NCI-H1694 (cell line): ENCODE results near the gene TLE4.

Experiments
- DNase-seq: peaks from one replicate; lab custom pipeline; 2025; lab: John Stamatoyannopoulos, UW

The TLE4 gene

GRCh38 chr9:79691496-79691895, 119.7 kb downstream of the TLE4 start:
- no peak for DNase-seq

- DNase-seq = no peak
These were observed 121.2 kb downstream of the TLE4 start for GRCh38 chr9:79692857-79693571.

- DNase-seq = no peak
These were observed 122.0 kb downstream of the TLE4 start for GRCh38 chr9:79693750-79694149.

- DNase-seq = no peak
These were observed 122.4 kb downstream of the TLE4 start for GRCh38 chr9:79694208-79694607.

- DNase-seq = no peak
These were observed 123.1 kb downstream of the TLE4 start for GRCh38 chr9:79694676-79695400.

- DNase-seq = no peak
These were observed 123.9 kb downstream of the TLE4 start for GRCh38 chr9:79695531-79696175.

GRCh38 chr9:79698967-79699366, 127.2 kb downstream of the TLE4 start:
- no peak for DNase-seq

GRCh38 chr9:79699479-79699878, 127.7 kb downstream of the TLE4 start:
- no peak for DNase-seq

- no peak for DNase-seq
These were observed 129.0 kb downstream of the TLE4 start for GRCh38 chr9:79700607-79701360.

- DNase-seq = no peak
These were observed 129.9 kb downstream of the TLE4 start for GRCh38 chr9:79701651-79702050.

GRCh38 chr9:79705704-79706103, 133.9 kb downstream of the TLE4 start:
- no peak for DNase-seq

- no peak for DNase-seq
These were observed 134.7 kb downstream of the TLE4 start for GRCh38 chr9:79706512-79706911.

- DNase-seq = no peak
These were observed 135.8 kb downstream of the TLE4 start for GRCh38 chr9:79707589-79707988.

- no peak for DNase-seq
These were observed 136.8 kb downstream of the TLE4 start for GRCh38 chr9:79708541-79708940.

GRCh38 chr9:79709743-79710674, 138.2 kb downstream of the TLE4 start:
- no peak for DNase-seq

GRCh38 chr9:79711874-79712273, 140.1 kb downstream of the TLE4 start:
- DNase-seq = no peak

GRCh38 chr9:79719021-79719420, 147.3 kb downstream of the TLE4 start:
- DNase-seq = no peak

- DNase-seq = no peak
These were observed 148.2 kb downstream of the TLE4 start for GRCh38 chr9:79719989-79720388.

- no peak for DNase-seq
These were observed 159.6 kb downstream of the TLE4 start for GRCh38 chr9:79731171-79731890.

GRCh38 chr9:79735023-79735779, 163.4 kb downstream of the TLE4 start:
- DNase-seq = no peak
